Pancreas (tissue), 10 donors: ENCODE results near the gene SWT1. TPM values are rescaled to one million over a fixed set of nuclear protein-coding genes. Genes with fewer than 3 reads are reported as not detected.

ENCODE experiments used
- ATAC-seq, 4 donors: fragments of 200-7000 bp; cut with Tn5 transposase; one replicate each; pipeline versions ENCODE4 v1.8.0 to v1.9.1; 2020; ENCODE audit warnings: mild to moderate bottlenecking in 4 of 4, moderate library complexity in 4 of 4
- DNase-seq, 6 donors: peaks; one replicate each; pipeline ENCODE4 v3.0.0-alpha.2; 2020
- FAIRE-seq: peaks from 2 replicates; lab custom pipeline; 2012; peaks lifted over from hg19 to GRCh38; lab: Jason Lieb, UNC
- H3K27ac ChIP-seq, 4 donors: fragments of 200-600 bp; sonication (generic); 1 replicate in 3 of 4; 2 replicates in 1 of 4; pipeline versions ENCODE4 v1.5.0 to v1.8.0; 2020
- H3K27me3 ChIP-seq, 4 donors: fragments of 200-600 bp; one replicate each; pipeline ENCODE4 v1.8.0; 2021
- H3K36me3 ChIP-seq, 3 donors: fragments of 200-600 bp; sonication (generic) in 1 of 3; one replicate each; pipeline versions ENCODE4 v1.5.0 to v1.8.0; 2020 to 2021
- H3K4me1 ChIP-seq, 3 donors: fragments of 200-600 bp; one replicate each; pipeline ENCODE4 v1.8.0; 2021
- H3K4me3 ChIP-seq, 4 donors: fragments of 200-600 bp; sonication (generic) in 2 of 4; one replicate each; pipeline versions ENCODE4 v1.5.0 to v1.8.0; 2020 to 2021
- H3K9me3 ChIP-seq, 4 donors: fragments of 200-600 bp; one replicate each; pipeline ENCODE4 v1.8.0; 2021
- whole genome bisulfite sequencing, 2 donors: extraction: QIAGEN DNeasy Blood & Tissue Kit; methylation state at CpG; one replicate each; pipeline ENCODE4 v1.1.7; 2013; 5-methylcytosine and 5-hydroxymethylcytosine counted together
- intact Hi-C, 3 donors: fragments of 100-400 bp; cut with DNase I; formaldehyde crosslinking; loops; one replicate each; pipeline versions ENCODE4 v1.11.1 to v1.14.2; 2022
- polyA plus RNA-seq, 2 donors: library from polyadenylated mRNA; stranded (reverse); fragments of 200-250 nt; gene quantifications; one replicate each; pipeline ENCODE4 v1.2.3, GENCODE V29; 2013
- total RNA-seq, 6 donors: library from RNA; stranded (reverse); fragmentation: NEBNext Ultra II Directional in 4 of 6; extraction: Animal tissue kit (Norgen Biotek cat#: 25700) in 4 of 6; gene quantifications; one replicate each; pipeline versions ENCODE4 v1.2.1 to v1.2.4, GENCODE V29; 2021 to 2023
- TF ChIP-seq, protein P1 (sequence below), 4 donors: fragments of 200-600 bp; sonication (generic) in 3 of 4; IDR thresholded peaks; one replicate each; pipeline versions ENCODE4 v1.5.0 to v1.8.0; 2021; ENCODE audit warnings: antibody characterized with exemption in 4 of 4
- donor health status: healthy with polysubstance abuse.
- donor health status: DM: no; HTN: no; CAD: no; lungs with moderate emphysema.
- donor health status: DM: no; HTN: no; CAD: no.
- donor health status: control.
- donor health status: control.
- donor health status: Bipolar disorder and iron deficiency.
- donor health status: DM: yes; HTN: yes; CAD: no.
- donor health status: DM: no; HTN: no; CAD: no.
- donor health status: DM: no; HTN: no; CAD: no.
- donor health status: DM: yes; HTN: yes; CAD: no.

Gene SWT1
- total and polyA plus RNA-seq, 8 donors, result 2.5 to 9.3 (median 8.4) TPM

DNA sequence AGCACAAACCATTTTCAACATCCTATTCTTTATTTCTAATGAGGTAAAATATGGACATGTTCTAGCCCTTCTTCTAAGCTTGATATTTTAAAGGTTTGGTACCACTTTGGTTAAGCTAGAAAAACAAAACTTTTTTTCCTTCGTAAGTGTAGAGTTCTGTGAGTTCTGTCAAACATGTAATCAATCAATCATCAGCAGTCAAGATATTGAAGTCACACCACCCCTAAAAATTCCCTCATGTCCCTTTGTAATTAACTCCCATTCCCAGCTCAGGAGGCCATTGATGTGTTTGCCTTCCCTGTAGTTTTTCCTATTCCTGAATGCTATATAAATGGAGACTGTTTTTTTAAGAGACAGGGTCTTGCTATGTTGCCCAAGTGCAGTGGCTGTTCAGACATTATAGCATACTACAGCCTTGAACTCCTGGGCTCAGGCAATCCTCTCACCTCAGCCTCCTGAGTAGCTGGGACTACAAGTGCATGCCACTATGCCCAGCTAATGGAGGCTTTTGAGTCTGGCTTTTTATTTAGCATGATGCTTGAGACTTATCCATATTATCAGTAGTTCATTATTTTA is 137.1 kb downstream of the SWT1 start:
- intact Hi-C loops, result no loop called here
- no peak overlapping the region for H3K4me3 ChIP-seq
- DNase-seq (no peak), FAIRE-seq (no peak), ATAC-seq (no peak)
- no peaks in the 10 kb centered on the region for H3K4me1 ChIP-seq
- peaks cover 0 to 36% (median 11%) of the 10 kb centered on the region in 3 donors for H3K36me3 ChIP-seq
- TF ChIP-seq, protein P1, sequence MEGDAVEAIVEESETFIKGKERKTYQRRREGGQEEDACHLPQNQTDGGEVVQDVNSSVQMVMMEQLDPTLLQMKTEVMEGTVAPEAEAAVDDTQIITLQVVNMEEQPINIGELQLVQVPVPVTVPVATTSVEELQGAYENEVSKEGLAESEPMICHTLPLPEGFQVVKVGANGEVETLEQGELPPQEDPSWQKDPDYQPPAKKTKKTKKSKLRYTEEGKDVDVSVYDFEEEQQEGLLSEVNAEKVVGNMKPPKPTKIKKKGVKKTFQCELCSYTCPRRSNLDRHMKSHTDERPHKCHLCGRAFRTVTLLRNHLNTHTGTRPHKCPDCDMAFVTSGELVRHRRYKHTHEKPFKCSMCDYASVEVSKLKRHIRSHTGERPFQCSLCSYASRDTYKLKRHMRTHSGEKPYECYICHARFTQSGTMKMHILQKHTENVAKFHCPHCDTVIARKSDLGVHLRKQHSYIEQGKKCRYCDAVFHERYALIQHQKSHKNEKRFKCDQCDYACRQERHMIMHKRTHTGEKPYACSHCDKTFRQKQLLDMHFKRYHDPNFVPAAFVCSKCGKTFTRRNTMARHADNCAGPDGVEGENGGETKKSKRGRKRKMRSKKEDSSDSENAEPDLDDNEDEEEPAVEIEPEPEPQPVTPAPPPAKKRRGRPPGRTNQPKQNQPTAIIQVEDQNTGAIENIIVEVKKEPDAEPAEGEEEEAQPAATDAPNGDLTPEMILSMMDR (IDR thresholded peaks at IDR 0.05), result no peak
- no peaks in the 10 kb centered on the region for H3K9me3 ChIP-seq
- H3K27ac ChIP-seq, result no peak overlapping the region
- no peaks in the 10 kb centered on the region for H3K27me3 ChIP-seq
- 82 to 91% methylated on average over 1 of the region's 1 CpG for WGBS, 2 donors

- Histone ChIP-seq H3K9me3 (no peaks in the 10 kb centered on the region), H3K27me3 (no peaks in the 10 kb centered on the region), H3K4me1 (no peaks in the 10 kb centered on the region), H3K27ac (no peak overlapping the region), H3K4me3 (no peak overlapping the region), H3K36me3 (peaks cover 0 to 47% (median 20%) of the 10 kb centered on the region in 3 donors)
- intact Hi-C loops, result no loop called here
- TF ChIP-seq, protein P1 (IDR thresholded peaks at IDR 0.05), result no peak
- no peak for DNase-seq
- no peak for ATAC-seq
- FAIRE-seq, result no peak
These were observed 138.1 kb downstream of the SWT1 start for GRCh38 chr1:185295091-185295490.

DNA sequence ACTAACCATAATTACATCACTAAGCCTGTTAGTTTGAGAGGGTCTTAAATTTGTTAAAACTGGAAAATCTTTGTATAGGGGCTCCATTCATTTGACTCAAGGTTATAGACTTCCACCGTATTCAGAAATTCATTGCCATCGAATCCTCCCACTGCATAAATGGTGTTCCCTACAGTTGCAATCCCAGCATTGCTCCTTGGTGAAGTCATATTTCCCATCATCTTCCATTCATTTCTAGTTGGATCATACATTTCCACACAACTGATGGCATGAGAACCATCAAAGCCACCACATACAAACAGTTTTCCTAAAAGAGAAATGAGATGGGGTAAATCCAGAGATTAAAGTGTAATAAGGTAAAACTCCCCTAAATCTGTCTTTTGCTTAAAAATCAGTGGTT is 141.0 kb downstream of the SWT1 start:
- intact Hi-C loops, result no loop called here
- Histone ChIP-seq H3K4me1 (no peaks in the 10 kb centered on the region), H3K36me3 (peaks cover 0 to 63% (median 30%) of the 10 kb centered on the region in 3 donors), H3K27ac (no peak overlapping the region), H3K27me3 (no peaks in the 10 kb centered on the region), H3K4me3 (no peak overlapping the region), H3K9me3 (no peaks in the 10 kb centered on the region)
- no peak for DNase-seq
- no peak for FAIRE-seq
- 86 to 97% methylated on average over 2 of the region's 2 CpGs for WGBS, 2 donors
- TF ChIP-seq, protein P1 (IDR thresholded peaks at IDR 0.05), result no peak
- no peak for ATAC-seq

DNA sequence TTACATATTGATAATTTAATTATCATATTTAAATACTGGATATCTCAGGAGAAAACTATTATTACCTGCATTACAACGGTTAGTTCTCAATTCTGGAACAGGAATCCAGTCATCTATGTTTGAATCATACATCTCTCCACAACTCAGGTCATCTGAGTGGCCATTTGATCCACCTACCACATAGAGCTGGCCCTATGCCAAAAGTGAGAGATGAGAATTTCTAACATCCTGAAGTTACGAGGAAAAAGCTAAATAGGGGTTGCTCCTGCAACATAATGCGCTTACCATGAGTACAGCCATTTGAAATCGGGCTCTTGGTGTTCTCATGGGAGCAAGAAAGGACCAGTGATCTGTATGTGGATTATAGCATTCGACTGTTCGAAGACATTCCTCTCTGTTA is 143.2 kb downstream of the SWT1 start:
- no peak for DNase-seq
- Histone ChIP-seq H3K4me3 (no peak overlapping the region), H3K27me3 (no peaks in the 10 kb centered on the region), H3K27ac (no peak overlapping the region), H3K4me1 (no peaks in the 10 kb centered on the region), H3K9me3 (no peaks in the 10 kb centered on the region), H3K36me3 (peaks cover 0 to 74% (median 35%) of the 10 kb centered on the region in 3 donors)
- TF ChIP-seq, protein P1 (IDR thresholded peaks at IDR 0.05), result no peak
- intact Hi-C loops, result no loop called here
- WGBS, 2 donors, result 91 to 94% methylated on average over 6 of the region's 6 CpGs
- FAIRE-seq, result no peak
- ATAC-seq, result no peak

GRCh38 chr1:185305419-185305818 is 148.5 kb downstream of the SWT1 start:
- TF ChIP-seq, protein P1 (IDR thresholded peaks at IDR 0.05), result no peak
- FAIRE-seq, result no peak
- peaks cover 0 to 65% (median 37%) of the 10 kb centered on the region in 3 donors for H3K36me3 ChIP-seq

More at GRCh38 chr1:185305419-185305818, 148.5 kb downstream of the SWT1 start:
- Histone ChIP-seq H3K4me1 (peaks cover 0 to 12% (median 4%) of the 10 kb centered on the region in 3 donors), H3K9me3 (no peaks in the 10 kb centered on the region), H3K27me3 (no peaks in the 10 kb centered on the region), H3K27ac (no peak overlapping the region), H3K4me3 (no peak overlapping the region)
- peak in 1 of 4 donors; percentile 14 for ATAC-seq
- 91 to 93% methylated on average over 3 of the region's 3 CpGs for WGBS, 2 donors
- intact Hi-C loops, result no loop called here
- no peak for DNase-seq
